ES-I3 (cell line): ENCODE results near the gene SRGAP1.
"Not testable (repeated sequence)": the region's sequence is repeated elsewhere in the genome, so short reads cannot be mapped to it uniquely, and the experiment has no call there.

ENCODE experiments used
- H3K36me3 ChIP-seq: 2 replicates; pipeline ENCODE4 v1.6.1; 2013; ENCODE audit warnings: mild to moderate bottlenecking, low read length, control low read depth, moderate library complexity; ENCODE audit not compliant: insufficient read depth
- H3K4me1 ChIP-seq: 2 replicates; pipeline ENCODE4 v1.6.1; 2013; ENCODE audit warnings: mild to moderate bottlenecking, control low read depth, low read length; ENCODE audit not compliant: insufficient read depth
- H3K9ac ChIP-seq: 2 replicates; pipeline ENCODE4 v1.6.1; 2013; ENCODE audit warnings: low read depth, mild to moderate bottlenecking, low read length, moderate library complexity
- H3K9me3 ChIP-seq: 2 replicates; pipeline ENCODE4 v1.6.1; 2013; ENCODE audit warnings: mild to moderate bottlenecking, low read length, moderate library complexity; ENCODE audit not compliant: control insufficient read depth, insufficient read depth

Gene SRGAP1

GRCh38 chr12:63846238-63846967 lies 1.9 kb downstream of the SRGAP1 start:
- Histone ChIP-seq H3K9me3 (no peaks in the 10 kb centered on the region), H3K4me1 (no peaks in the 10 kb centered on the region), H3K36me3 (no peaks in the 10 kb centered on the region), H3K9ac (peak overlapping the region; percentile 93; the same call in 1 of the 2 replicates)

GRCh38 chr12:63848450-63848849 lies 4.0 kb downstream of the SRGAP1 start:
- H3K9ac ChIP-seq = no peak overlapping the region
- H3K36me3 ChIP-seq = no peaks in the 10 kb centered on the region
- H3K4me1 ChIP-seq = no peaks in the 10 kb centered on the region
- H3K9me3 ChIP-seq = no peaks in the 10 kb centered on the region

- no peaks in the 10 kb centered on the region for H3K4me1 ChIP-seq
- no peaks in the 10 kb centered on the region for H3K36me3 ChIP-seq
- H3K9ac ChIP-seq = no peak overlapping the region
- H3K9me3 ChIP-seq = no peaks in the 10 kb centered on the region
These were observed 4.7 kb downstream of the SRGAP1 start for GRCh38 chr12:63849106-63849620.

- no peaks in the 10 kb centered on the region for H3K36me3 ChIP-seq
- H3K4me1 ChIP-seq = no peaks in the 10 kb centered on the region
- H3K9ac ChIP-seq = no peak overlapping the region
- no peaks in the 10 kb centered on the region for H3K9me3 ChIP-seq
These were observed 5.1 kb downstream of the SRGAP1 start for GRCh38 chr12:63849641-63850040.

GRCh38 chr12:63853978-63854377 lies 9.5 kb downstream of the SRGAP1 start:
- H3K4me1 ChIP-seq = no peaks in the 10 kb centered on the region
- H3K9ac ChIP-seq = no peak overlapping the region
- H3K36me3 ChIP-seq = no peaks in the 10 kb centered on the region
- no peaks in the 10 kb centered on the region for H3K9me3 ChIP-seq

GRCh38 chr12:63855299-63855698 lies 10.8 kb downstream of the SRGAP1 start:
- H3K4me1 ChIP-seq = no peaks in the 10 kb centered on the region
- H3K9ac ChIP-seq = no peak overlapping the region
- H3K9me3 ChIP-seq = no peaks in the 10 kb centered on the region
- H3K36me3 ChIP-seq = no peaks in the 10 kb centered on the region

GRCh38 chr12:63857771-63858670 lies 13.5 kb downstream of the SRGAP1 start:
- Histone ChIP-seq H3K9ac (no peak overlapping the region), H3K36me3 (no peaks in the 10 kb centered on the region), H3K4me1 (peaks cover 9% of the 10 kb centered on the region)

GRCh38 chr12:63859880-63860279 lies 15.4 kb downstream of the SRGAP1 start:
- not testable (repeated sequence) for H3K9ac ChIP-seq, H3K9me3 ChIP-seq, H3K36me3 ChIP-seq
- peaks cover 19% of the 10 kb centered on the region for H3K4me1 ChIP-seq

More at GRCh38 chr12:63857771-63858670, 13.5 kb downstream of the SRGAP1 start:
- H3K9me3 ChIP-seq = no peaks in the 10 kb centered on the region

- peaks cover 26% of the 10 kb centered on the region for H3K4me1 ChIP-seq
- H3K9me3 ChIP-seq = no peaks in the 10 kb centered on the region
- H3K9ac ChIP-seq = no peak overlapping the region
- no peaks in the 10 kb centered on the region for H3K36me3 ChIP-seq
These were observed 17.9 kb downstream of the SRGAP1 start for GRCh38 chr12:63862187-63862968.

- Histone ChIP-seq H3K4me1 (peaks cover 26% of the 10 kb centered on the region), H3K9ac (no peak overlapping the region), H3K9me3 (no peaks in the 10 kb centered on the region), H3K36me3 (no peaks in the 10 kb centered on the region)
These were observed 18.4 kb downstream of the SRGAP1 start for GRCh38 chr12:63862969-63863230.

GRCh38 chr12:63863658-63864453 lies 19.4 kb downstream of the SRGAP1 start:
- no peak overlapping the region for H3K9ac ChIP-seq
- peaks cover 26% of the 10 kb centered on the region for H3K4me1 ChIP-seq
- H3K9me3 ChIP-seq = no peaks in the 10 kb centered on the region
- H3K36me3 ChIP-seq = no peaks in the 10 kb centered on the region

GRCh38 chr12:63864454-63864706 lies 19.9 kb downstream of the SRGAP1 start:
- Histone ChIP-seq H3K9me3 (no peaks in the 10 kb centered on the region), H3K4me1 (peaks cover 28% of the 10 kb centered on the region), H3K36me3 (no peaks in the 10 kb centered on the region), H3K9ac (no peak overlapping the region)

- H3K9ac ChIP-seq = no peak overlapping the region
- H3K9me3 ChIP-seq = no peaks in the 10 kb centered on the region
- no peaks in the 10 kb centered on the region for H3K36me3 ChIP-seq
- peaks cover 34% of the 10 kb centered on the region for H3K4me1 ChIP-seq
These were observed 20.9 kb downstream of the SRGAP1 start for GRCh38 chr12:63865448-63865847.

- Histone ChIP-seq H3K9me3 (no peaks in the 10 kb centered on the region), H3K36me3 (no peaks in the 10 kb centered on the region), H3K9ac (no peak overlapping the region), H3K4me1 (peaks cover 42% of the 10 kb centered on the region)
These were observed 22.6 kb downstream of the SRGAP1 start for GRCh38 chr12:63867053-63867452.
